Measurements from ENCODE around the gene HP1BP3.

DNA sequence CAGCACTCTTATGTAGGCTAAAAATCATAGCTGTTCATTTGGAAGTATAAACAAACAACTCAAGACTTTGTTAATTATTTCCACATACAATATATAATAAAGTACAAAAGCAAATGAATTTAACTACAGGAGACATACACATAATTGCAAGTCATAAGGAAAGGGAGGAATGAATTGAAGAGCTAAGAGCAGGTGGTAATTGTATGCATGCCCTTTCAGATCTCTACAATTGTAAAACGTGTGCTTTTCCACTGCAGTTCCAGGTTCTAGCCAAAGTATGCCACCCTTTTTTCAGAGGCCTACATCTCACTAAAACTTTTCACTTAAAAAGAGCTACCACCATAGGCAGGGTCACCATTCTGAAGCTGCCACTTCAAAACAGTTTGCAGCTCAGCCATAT is 42.8 kb upstream of the HP1BP3 start:
- no peak for TF ChIP-seq CEBPB (IDR thresholded peaks at IDR 0.05; ENCODE audit: low read depth)
- TF ChIP-seq, protein P1, sequence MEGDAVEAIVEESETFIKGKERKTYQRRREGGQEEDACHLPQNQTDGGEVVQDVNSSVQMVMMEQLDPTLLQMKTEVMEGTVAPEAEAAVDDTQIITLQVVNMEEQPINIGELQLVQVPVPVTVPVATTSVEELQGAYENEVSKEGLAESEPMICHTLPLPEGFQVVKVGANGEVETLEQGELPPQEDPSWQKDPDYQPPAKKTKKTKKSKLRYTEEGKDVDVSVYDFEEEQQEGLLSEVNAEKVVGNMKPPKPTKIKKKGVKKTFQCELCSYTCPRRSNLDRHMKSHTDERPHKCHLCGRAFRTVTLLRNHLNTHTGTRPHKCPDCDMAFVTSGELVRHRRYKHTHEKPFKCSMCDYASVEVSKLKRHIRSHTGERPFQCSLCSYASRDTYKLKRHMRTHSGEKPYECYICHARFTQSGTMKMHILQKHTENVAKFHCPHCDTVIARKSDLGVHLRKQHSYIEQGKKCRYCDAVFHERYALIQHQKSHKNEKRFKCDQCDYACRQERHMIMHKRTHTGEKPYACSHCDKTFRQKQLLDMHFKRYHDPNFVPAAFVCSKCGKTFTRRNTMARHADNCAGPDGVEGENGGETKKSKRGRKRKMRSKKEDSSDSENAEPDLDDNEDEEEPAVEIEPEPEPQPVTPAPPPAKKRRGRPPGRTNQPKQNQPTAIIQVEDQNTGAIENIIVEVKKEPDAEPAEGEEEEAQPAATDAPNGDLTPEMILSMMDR (IDR thresholded peaks at IDR 0.05 in 2 of 3, conservative IDR thresholded peaks at IDR 0.05 in 1 of 3; ENCODE audit: borderline replicate concordance in 1 of 3, insufficient read depth in 1 of 3, low read depth in 2 of 3, low read length in 2 of 3): no peak

Measured in HCT116 (cell line).